Cardiac muscle cell (in vitro differentiated cells and primary cell): Measurements from ENCODE around the gene SPRED2. TPM values are rescaled to one million over a fixed set of nuclear protein-coding genes. Genes with fewer than 3 reads are reported as not detected.

ENCODE experiments used
- DNase-seq, 2 donors: peaks; one replicate each; pipeline versions ENCODE4 v3.0.0 to v3.0.0-alpha.2; 2010 to 2017; ENCODE audit warnings: low read depth in 1 of 2, low spot score in 1 of 2
- H3K27ac ChIP-seq: fragments of 200-600 bp; sonication (generic); 2 replicates; pipeline ENCODE4 v1.5.1; 2016
- H3K27me3 ChIP-seq: fragments of 200-600 bp; sonication (generic); 2 replicates; pipeline ENCODE4 v1.6.0; 2016; ENCODE audit warnings: control low read depth
- H3K36me3 ChIP-seq: fragments of 200-600 bp; sonication (generic); 2 replicates; pipeline ENCODE4 v1.5.1; 2016; ENCODE audit warnings: control low read depth
- H3K4me1 ChIP-seq: fragments of 200-600 bp; sonication (generic); 2 replicates; pipeline ENCODE4 v1.8.1; 2017; ENCODE audit warnings: low read depth, mild to moderate bottlenecking, mixed run types
- H3K4me3 ChIP-seq: fragments of 200-600 bp; sonication (generic); 2 replicates; pipeline ENCODE4 v1.5.1; 2016; ENCODE audit warnings: mild to moderate bottlenecking
- H3K9me3 ChIP-seq: fragments of 200-600 bp; sonication (generic); 2 replicates; pipeline ENCODE4 v1.5.1; 2017; ENCODE audit warnings: low read depth, mild to moderate bottlenecking, control low read depth
- polyA plus RNA-seq: library from polyadenylated mRNA; unstranded; fragments of >200 nt; fragmentation: Nextera tagmentation; extraction: Ambion mirVana; gene quantifications from 2 replicates; pipeline ENCODE4 v1.2.1, GENCODE V29; 2016
- total RNA-seq: library from RNA; depleted of rRNA; stranded (reverse); fragments of >200 nt; gene quantifications from 2 replicates; pipeline ENCODE4 v1.2.3, GENCODE V29; 2016
- TF ChIP-seq, protein P1 (sequence below): IDR thresholded peaks from 2 replicates; pipeline ENCODE4 v1.5.1; 2012; ENCODE audit warnings: low read depth, mild to moderate bottlenecking, low read length

SPRED2 gene
- total and polyA plus RNA-seq, 2 experiments from 2014 or later: 11.7 to 18.9 TPM

DNA sequence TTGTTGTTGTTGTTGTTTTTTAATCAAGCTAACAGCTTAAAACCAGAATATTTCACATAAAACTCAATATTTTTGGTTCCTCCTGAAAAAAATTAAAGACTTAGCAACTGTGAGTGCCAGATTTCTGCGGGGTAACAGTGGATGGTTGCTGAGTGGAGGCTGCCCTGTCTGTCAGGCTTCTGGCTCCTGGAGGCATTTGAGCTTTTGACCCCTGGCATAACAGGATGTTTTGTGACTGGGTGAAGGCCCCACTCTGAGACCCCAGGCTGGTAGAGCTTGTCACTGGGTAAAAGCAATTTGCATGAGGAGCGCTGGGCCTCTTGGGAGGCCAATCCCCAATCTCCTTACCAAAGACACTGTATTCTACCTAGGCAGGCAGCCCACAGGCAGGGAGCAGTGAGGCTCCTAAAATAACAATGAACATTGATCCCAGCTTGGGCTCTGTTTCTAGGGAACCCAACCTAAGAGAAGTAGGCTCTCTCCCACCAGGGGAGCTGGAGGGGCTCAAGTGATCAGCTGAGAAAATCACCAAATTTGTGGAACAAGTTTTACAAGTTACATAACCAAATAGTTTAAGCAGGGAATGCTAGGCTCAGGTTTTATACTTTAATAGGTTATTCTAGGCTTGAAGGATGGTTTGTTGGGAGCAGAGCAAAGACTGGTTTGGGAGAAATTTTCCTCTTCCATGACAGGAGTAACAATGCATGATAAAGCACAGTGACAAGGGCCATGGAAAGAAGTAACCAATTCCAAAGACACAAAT lies 5.9 kb upstream of the SPRED2 start:
- Histone ChIP-seq H3K9me3 (no peaks in the 10 kb centered on the region), H3K27ac (peak overlapping the region; percentile 88), H3K36me3 (no peaks in the 10 kb centered on the region), H3K4me3 (no peak overlapping the region), H3K4me1 (peaks cover 17% of the 10 kb centered on the region), H3K27me3 (no peaks in the 10 kb centered on the region)
- DNase-seq: no peak
- TF ChIP-seq, protein P1, sequence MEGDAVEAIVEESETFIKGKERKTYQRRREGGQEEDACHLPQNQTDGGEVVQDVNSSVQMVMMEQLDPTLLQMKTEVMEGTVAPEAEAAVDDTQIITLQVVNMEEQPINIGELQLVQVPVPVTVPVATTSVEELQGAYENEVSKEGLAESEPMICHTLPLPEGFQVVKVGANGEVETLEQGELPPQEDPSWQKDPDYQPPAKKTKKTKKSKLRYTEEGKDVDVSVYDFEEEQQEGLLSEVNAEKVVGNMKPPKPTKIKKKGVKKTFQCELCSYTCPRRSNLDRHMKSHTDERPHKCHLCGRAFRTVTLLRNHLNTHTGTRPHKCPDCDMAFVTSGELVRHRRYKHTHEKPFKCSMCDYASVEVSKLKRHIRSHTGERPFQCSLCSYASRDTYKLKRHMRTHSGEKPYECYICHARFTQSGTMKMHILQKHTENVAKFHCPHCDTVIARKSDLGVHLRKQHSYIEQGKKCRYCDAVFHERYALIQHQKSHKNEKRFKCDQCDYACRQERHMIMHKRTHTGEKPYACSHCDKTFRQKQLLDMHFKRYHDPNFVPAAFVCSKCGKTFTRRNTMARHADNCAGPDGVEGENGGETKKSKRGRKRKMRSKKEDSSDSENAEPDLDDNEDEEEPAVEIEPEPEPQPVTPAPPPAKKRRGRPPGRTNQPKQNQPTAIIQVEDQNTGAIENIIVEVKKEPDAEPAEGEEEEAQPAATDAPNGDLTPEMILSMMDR: no peak

DNA sequence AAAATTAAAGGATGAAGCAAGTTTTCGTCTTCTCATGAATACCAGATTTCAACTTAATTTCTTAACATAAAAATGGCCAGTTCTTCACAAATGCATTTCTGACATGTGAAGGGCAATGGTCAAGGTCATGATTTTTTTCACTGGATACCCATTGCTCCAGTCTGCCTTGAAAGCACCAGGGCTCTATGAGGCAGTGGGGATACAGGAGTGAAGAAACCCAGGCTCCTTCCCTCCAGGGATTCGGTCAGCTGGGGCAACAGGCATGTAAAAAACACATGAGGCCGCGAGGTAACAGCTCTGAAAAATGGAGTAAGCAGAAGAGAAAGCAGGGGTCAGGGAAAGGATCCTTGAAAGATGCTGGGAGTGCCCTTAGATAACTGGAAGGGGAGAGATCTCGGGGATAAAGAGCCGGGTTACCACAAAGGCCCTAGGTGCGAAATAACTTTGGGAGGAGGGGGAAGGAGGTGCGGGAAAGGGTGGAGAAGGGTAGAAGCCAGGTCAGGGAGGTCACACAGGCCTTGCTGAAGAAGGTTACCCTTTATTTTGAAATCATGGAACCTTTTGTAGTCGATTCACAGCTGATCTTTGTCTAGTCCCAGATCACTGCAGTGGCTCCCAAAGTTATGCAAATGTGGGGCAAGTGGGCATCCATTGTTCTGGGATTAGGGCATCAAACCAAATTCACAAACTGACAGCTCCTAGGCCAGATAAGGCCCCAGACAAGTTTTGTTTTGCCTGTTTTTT lies 5.2 kb upstream of the SPRED2 start:
- no peaks in the 10 kb centered on the region for H3K36me3 ChIP-seq
- H3K27me3 ChIP-seq: no peaks in the 10 kb centered on the region
- H3K4me3 ChIP-seq: peak overlapping the region; percentile 53
- DNase-seq: no peak
- TF ChIP-seq, protein P1: no peak
- H3K9me3 ChIP-seq: no peaks in the 10 kb centered on the region
- H3K27ac ChIP-seq: peak overlapping the region; percentile 88
- peaks cover 17% of the 10 kb centered on the region for H3K4me1 ChIP-seq

DNA sequence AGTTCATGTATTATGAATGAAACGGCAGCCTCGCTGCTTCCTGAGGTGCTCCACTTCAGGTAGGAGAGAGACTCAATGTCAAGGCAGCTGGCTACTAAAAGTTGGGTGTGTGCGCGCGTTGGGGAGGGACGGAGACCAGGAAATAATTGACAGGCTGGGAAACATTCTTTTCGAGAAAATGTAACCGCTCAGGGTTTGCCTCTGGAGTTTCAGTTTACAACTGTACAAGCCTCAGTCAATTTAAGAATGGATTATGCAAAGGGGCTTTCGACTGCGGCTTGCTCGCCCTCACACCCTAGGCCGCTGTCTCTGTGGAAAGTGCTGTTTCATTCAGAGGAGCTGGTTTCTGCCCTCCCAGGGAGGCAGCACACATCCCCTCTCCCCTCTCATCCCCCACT lies 4.4 kb upstream of the SPRED2 start:
- no peaks in the 10 kb centered on the region for H3K36me3 ChIP-seq
- TF ChIP-seq, protein P1: no peak
- H3K27ac ChIP-seq: peak overlapping the region; percentile 88
- no peak for DNase-seq
- H3K4me3 ChIP-seq: peak overlapping the region; percentile 53
- no peaks in the 10 kb centered on the region for H3K9me3 ChIP-seq
- H3K27me3 ChIP-seq: no peaks in the 10 kb centered on the region
- peaks cover 17% of the 10 kb centered on the region for H3K4me1 ChIP-seq

DNA sequence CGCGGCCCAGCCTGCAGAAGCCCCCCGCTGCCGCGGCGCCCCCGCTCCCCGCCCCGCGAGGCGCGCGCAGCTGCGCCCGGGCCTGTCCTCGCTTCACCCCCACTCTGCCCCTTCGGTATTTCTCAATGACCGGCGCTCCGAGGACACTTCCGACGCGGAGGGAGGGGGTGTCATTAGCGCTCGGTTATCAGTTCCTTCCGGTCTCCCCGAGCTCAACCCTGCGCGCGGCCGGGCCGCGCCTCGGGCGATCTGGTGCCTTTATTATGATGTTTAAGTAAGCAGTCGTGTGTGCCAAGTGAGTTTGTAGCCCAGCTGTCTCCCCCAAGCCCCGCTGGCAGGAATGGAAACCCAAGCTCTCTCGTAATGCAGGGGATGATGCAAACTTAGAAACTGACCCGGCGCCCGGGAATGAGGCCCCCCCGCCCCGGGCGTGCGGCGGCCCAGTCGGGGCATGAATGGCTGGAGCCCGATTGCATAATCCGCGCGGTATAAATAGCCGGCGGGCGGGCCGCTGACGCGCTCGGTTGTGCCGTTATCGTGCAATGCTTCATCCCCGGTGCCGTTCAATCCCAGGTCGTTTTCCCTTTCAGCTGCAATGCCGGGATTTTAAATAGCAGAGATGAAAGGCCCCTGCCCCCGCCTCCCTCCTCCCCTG lies 3.9 kb upstream of the SPRED2 start:
- DNase-seq: peak; percentile 89 to 98
- Histone ChIP-seq H3K27ac (peak overlapping the region; percentile 88), H3K36me3 (no peaks in the 10 kb centered on the region), H3K9me3 (no peaks in the 10 kb centered on the region), H3K4me1 (peaks cover 17% of the 10 kb centered on the region), H3K27me3 (no peaks in the 10 kb centered on the region), H3K4me3 (peak overlapping the region; percentile 53)
- TF ChIP-seq, protein P1: no peak

DNA sequence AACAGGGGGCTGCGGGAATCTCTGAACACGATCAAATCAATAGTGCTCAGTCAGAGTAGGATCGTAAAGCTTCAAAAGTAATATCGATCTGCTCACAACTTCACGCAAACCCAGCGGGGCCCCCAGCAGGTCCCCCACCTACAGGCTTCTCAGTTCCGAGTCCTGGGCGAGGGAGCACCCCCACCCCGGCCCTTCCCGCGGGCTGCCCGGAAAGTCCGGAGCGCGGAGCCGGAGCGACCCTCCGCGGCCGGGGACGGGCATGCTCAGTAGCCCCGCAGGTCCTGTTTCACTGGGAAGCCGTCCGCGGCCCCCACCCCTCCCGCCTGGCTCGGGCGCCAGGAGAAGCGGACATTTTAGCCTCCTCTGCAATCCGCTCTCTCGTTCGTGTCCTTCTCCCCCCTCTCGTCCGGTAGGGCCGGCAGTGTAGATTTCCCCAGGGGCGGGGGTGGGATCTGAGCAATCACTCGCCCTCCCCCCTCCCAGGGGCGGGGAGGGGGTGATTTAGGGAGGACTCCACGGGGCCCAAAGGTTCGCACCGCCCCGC lies 3.3 kb upstream of the SPRED2 start:
- Histone ChIP-seq H3K4me1 (peaks cover 17% of the 10 kb centered on the region), H3K27me3 (no peaks in the 10 kb centered on the region), H3K36me3 (no peaks in the 10 kb centered on the region), H3K4me3 (peak overlapping the region; percentile 53), H3K9me3 (no peaks in the 10 kb centered on the region), H3K27ac (peak overlapping the region; percentile 88)
- peak; percentile 93 to 94 for DNase-seq
- TF ChIP-seq, protein P1: no peak
